ENCODE data around the gene KRT36.

GRCh38 chr17:41520821-41521521 lies 31.3 kb upstream of the KRT36 start:
- TF ChIP-seq CTCF (IDR thresholded peaks at IDR 0.05) (no peak), POLR2A (IDR thresholded peaks at IDR 0.05) (no peak), EP300 (IDR thresholded peaks at IDR 0.05) (no peak)
